Activated gamma-delta T cell treated with anti-CD3 and anti-CD28 coated beads, Interleukin-2, amount 50 U/mL, for 16 hours (primary cell): ENCODE measurements around the gene SHLD1.

Experiments used
- DNase-seq: peaks from one replicate; pipeline ENCODE4 v3.0.0-alpha.2; 2020; ENCODE audit warnings: low read depth

Gene SHLD1

GRCh38 chr20:5848711-5849505, 98.7 kb downstream of the SHLD1 start:
- no peak for DNase-seq

GRCh38 chr20:5855939-5856338, 105.7 kb downstream of the SHLD1 start:
- DNase-seq = no peak

- DNase-seq = no peak
These were observed 109.4 kb downstream of the SHLD1 start for GRCh38 chr20:5859608-5860007.

GRCh38 chr20:5862703-5863039, 112.5 kb downstream of the SHLD1 start:
- no peak for DNase-seq

- DNase-seq = no peak
These were observed 113.0 kb downstream of the SHLD1 start for GRCh38 chr20:5863040-5863833.

- DNase-seq = no peak
These were observed 114.2 kb downstream of the SHLD1 start for GRCh38 chr20:5864428-5864827.

GRCh38 chr20:5864873-5865587, 114.8 kb downstream of the SHLD1 start:
- no peak for DNase-seq

- DNase-seq = no peak
These were observed 115.4 kb downstream of the SHLD1 start for GRCh38 chr20:5865604-5866003.

GRCh38 chr20:5870568-5870981, 120.4 kb downstream of the SHLD1 start:
- no peak for DNase-seq

GRCh38 chr20:5871459-5872410, 121.5 kb downstream of the SHLD1 start:
- DNase-seq = no peak

GRCh38 chr20:5877128-5877527, 126.9 kb downstream of the SHLD1 start:
- DNase-seq = no peak

GRCh38 chr20:5880326-5880725, 130.1 kb downstream of the SHLD1 start:
- DNase-seq = no peak

- DNase-seq = no peak
These were observed 131.5 kb downstream of the SHLD1 start for GRCh38 chr20:5881703-5882102.

GRCh38 chr20:5882166-5882565, 132.0 kb downstream of the SHLD1 start:
- no peak for DNase-seq

- no peak for DNase-seq
These were observed 134.5 kb downstream of the SHLD1 start for GRCh38 chr20:5884465-5885335.

- DNase-seq = no peak
These were observed 135.7 kb downstream of the SHLD1 start for GRCh38 chr20:5885866-5886265.

- no peak for DNase-seq
These were observed 136.6 kb downstream of the SHLD1 start for GRCh38 chr20:5886788-5887187.

GRCh38 chr20:5887386-5887785, 137.2 kb downstream of the SHLD1 start:
- no peak for DNase-seq

- DNase-seq = no peak
These were observed 137.8 kb downstream of the SHLD1 start for GRCh38 chr20:5888041-5888440.

- DNase-seq = no peak
These were observed 140.7 kb downstream of the SHLD1 start for GRCh38 chr20:5890773-5891441.
